ENCODE results near the gene ELOVL6. TPM values are rescaled to one million over a fixed set of nuclear protein-coding genes. Genes with fewer than 3 reads are reported as not detected.

The ELOVL6 gene
- total RNA-seq, 1 donor from 2014 or later, result 15.6 TPM

DNA sequence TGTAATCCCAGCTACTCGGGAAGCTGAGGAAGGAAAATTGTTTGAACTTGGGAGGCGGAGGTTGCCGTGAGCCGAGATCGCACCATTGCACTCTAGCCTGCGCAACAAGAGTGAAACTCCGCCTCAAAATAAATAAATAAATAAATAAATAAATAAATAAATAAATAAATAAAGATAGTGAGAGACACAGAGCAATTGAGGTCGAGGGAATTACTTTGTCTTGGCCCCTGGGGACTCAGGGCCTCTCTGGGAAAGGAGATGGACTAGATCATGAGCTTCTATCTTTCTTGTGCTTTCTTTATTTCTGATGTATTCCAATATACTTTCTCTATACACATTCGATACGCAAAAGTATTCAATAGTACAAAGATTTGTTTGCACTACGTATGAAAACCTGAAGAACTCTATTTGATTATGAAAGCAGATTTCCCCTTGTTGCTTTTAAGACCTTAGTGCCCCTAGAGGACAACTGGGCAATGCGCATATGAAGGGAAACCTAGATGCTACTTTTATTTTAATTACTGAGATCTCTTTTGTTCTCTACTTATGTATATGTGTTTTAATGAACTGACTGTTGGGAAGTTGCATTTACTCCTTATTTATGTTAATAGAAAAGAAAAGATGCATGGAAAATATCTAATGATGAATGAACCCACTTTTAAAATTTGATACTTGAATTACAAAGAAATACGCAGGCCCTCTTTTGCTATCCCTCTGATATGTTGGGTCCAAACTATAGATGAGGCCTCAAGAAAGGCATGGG lies 12.8 kb upstream of the ELOVL6 start:
- intact Hi-C loops (cut with micrococcal nuclease), result loop anchor here (1.0 to 2.0 kb wide), 2 partner anchors 161 to 206 kb away; no protein-coding TSS in a partner anchor

DNA sequence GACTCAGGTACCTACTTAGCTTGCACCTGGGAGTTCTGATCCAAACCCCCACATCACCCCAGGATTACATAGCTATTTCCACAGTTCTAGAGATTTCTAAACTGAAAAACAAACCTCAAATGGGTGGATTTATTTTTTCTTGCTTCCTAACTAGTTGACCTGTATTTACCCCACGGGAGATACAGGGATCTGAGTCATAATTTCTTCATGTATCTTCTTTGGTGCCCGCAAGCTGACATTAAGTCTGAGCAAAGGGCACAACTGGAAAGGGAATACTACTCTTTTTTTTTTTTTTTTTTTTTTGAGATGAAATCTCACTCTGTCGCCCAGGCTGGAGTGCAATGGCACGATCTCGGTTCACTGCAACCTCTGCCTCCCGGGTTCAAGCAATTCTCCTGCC lies 10.0 kb upstream of the ELOVL6 start:
- no peaks in the 10 kb centered on the region for H3K27me3 Mint-ChIP-seq
- H3K9me3 Mint-ChIP-seq, result no peaks in the 10 kb centered on the region
- DNase-seq, result no peak
- intact Hi-C loops (cut with micrococcal nuclease), result no loop called here
- H3K36me3 Mint-ChIP-seq (ENCODE audit: low read depth), result no peaks in the 10 kb centered on the region
- no peak overlapping the region for H3K4me3 Mint-ChIP-seq
- H3K4me1 Mint-ChIP-seq, result peaks cover 6% of the 10 kb centered on the region
- no peak overlapping the region for H3K27ac Mint-ChIP-seq

More for the DNA sequence above, 12.8 kb upstream of the ELOVL6 start:
- no peak overlapping the region for H3K4me3 Mint-ChIP-seq
- no peak overlapping the region for H3K27ac Mint-ChIP-seq
- H3K27me3 Mint-ChIP-seq, result peaks cover 7% of the 10 kb centered on the region
- H3K9me3 Mint-ChIP-seq, result no peaks in the 10 kb centered on the region
- peaks cover 5% of the 10 kb centered on the region for H3K4me1 Mint-ChIP-seq
- no peaks in the 10 kb centered on the region for H3K36me3 Mint-ChIP-seq (ENCODE audit: low read depth)
- DNase-seq, result peak; percentile 74

DNA sequence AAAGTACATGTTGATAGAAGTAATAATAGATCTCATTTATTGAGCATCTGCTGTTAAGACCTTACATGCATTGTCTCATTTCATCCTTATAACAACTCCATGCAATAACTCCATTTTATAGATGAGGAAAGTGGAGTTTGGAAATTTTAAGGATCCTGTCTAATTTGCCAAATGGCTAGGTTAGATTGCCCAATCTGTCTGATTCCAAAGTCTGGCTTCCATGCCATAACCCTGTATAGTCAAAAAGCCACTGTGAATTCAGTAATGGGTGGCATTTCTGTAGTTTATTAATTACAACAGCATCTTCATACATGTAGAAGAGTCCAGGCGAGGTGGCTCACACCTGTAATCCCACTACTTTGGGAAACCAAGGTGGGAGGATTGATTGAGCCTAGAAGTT lies 8.8 kb upstream of the ELOVL6 start:
- H3K4me1 Mint-ChIP-seq, result peaks cover 7% of the 10 kb centered on the region
- no peak overlapping the region for H3K4me3 Mint-ChIP-seq
- no peaks in the 10 kb centered on the region for H3K9me3 Mint-ChIP-seq
- no peak overlapping the region for H3K27ac Mint-ChIP-seq
- DNase-seq, result no peak
- no peaks in the 10 kb centered on the region for H3K36me3 Mint-ChIP-seq (ENCODE audit: low read depth)
- intact Hi-C loops (cut with micrococcal nuclease), result no loop called here
- H3K27me3 Mint-ChIP-seq, result no peaks in the 10 kb centered on the region

DNA sequence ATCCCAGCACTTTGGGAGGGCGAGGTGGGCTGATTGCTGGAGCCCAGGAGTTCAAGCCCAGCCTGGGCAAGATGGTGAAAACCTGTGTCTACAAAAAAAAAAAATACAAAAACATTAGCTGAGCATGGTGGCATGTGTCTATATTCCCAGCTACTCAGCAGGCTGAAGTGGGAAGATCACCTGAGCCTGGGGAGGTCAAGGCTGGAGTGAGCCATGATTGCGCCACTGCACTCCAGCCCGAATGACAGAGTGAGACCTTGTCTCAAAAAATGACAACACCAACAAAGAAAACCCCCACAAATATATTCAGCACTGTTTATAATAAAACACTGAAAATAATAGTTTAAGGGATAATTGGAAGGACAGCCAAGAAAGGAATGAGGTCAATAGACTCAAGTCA lies 3.6 kb upstream of the ELOVL6 start:
- Mint-ChIP-seq H3K4me1 (peaks cover 13% of the 10 kb centered on the region), H3K4me3 (no peak overlapping the region), H3K9me3 (no peaks in the 10 kb centered on the region), H3K27ac (no peak overlapping the region), H3K36me3 (ENCODE audit: low read depth) (peaks cover 4% of the 10 kb centered on the region), H3K27me3 (no peaks in the 10 kb centered on the region)
- no peak for DNase-seq
- intact Hi-C loops (cut with micrococcal nuclease), result no loop called here

DNA sequence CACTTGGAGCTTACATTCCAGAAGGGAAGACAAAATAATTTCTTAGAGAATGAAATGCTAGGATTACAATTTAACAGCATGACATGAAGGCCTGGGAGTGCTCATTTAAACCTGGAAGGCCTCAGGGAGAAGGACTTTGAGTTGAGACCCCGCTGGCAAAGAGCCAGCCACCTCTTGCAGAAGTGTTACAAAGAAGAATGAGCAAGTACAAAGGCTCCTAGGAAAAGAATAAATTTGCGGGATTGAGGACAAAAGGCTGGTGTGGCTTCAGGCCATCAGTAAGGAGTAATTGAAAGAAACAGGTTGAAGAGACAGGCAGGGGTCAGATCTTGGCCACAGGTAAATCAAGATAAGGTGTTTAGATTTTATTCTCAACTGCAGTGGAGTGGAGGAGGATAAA lies 3.1 kb upstream of the ELOVL6 start:
- Mint-ChIP-seq H3K27me3 (no peaks in the 10 kb centered on the region), H3K9me3 (no peaks in the 10 kb centered on the region), H3K36me3 (ENCODE audit: low read depth) (peaks cover 4% of the 10 kb centered on the region), H3K4me3 (no peak overlapping the region), H3K4me1 (peaks cover 13% of the 10 kb centered on the region), H3K27ac (no peak overlapping the region)
- intact Hi-C loops (cut with micrococcal nuclease), result no loop called here
- DNase-seq, result no peak

DNA sequence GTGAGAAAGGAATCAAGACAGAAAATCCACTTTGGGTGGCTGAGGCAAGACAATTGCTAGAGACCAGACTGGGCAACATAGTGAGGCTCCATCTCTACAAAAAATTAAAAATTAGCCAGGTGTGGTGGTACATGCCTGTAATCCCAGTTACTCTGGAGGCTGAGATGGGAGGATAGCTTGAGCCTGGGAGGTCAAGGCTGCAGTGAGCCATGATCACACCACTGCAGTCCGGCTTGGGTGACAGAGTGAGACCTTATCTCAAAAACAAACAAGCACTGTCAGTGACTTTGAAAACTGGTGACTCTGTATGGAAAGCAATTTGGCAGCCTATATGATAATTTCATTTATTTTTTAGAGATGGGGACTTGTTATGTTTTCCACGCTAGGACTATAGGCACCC lies 2.3 kb upstream of the ELOVL6 start:
- H3K27ac Mint-ChIP-seq, result no peak overlapping the region
- H3K27me3 Mint-ChIP-seq, result no peaks in the 10 kb centered on the region
- peaks cover 16% of the 10 kb centered on the region for H3K4me1 Mint-ChIP-seq
- intact Hi-C loops (cut with micrococcal nuclease), result no loop called here
- H3K36me3 Mint-ChIP-seq (ENCODE audit: low read depth), result peaks cover 8% of the 10 kb centered on the region
- H3K4me3 Mint-ChIP-seq, result no peak overlapping the region
- no peaks in the 10 kb centered on the region for H3K9me3 Mint-ChIP-seq
- no peak for DNase-seq

DNA sequence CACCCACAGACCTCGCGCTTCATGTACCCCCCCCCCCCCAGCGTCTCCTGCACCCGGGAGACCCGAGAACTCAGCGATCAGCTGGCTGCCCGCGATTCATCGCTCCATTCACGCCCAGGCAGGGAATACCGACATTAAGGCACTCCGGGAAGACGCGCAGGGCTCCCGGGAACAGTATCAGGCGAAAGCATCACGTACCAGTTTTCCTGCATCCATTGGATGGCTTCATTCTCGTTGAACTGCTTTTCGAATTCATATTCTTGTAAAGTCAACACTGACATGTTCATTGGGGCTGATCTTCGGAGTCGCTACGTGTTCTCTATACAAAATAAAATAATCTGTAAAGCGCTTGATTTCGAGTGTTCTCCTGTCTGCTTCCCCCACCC lies 373 bp downstream of the ELOVL6 start:
- no peaks in the 10 kb centered on the region for H3K27me3 Mint-ChIP-seq
- no peak for DNase-seq
- H3K9me3 Mint-ChIP-seq, result no peaks in the 10 kb centered on the region

DNA sequence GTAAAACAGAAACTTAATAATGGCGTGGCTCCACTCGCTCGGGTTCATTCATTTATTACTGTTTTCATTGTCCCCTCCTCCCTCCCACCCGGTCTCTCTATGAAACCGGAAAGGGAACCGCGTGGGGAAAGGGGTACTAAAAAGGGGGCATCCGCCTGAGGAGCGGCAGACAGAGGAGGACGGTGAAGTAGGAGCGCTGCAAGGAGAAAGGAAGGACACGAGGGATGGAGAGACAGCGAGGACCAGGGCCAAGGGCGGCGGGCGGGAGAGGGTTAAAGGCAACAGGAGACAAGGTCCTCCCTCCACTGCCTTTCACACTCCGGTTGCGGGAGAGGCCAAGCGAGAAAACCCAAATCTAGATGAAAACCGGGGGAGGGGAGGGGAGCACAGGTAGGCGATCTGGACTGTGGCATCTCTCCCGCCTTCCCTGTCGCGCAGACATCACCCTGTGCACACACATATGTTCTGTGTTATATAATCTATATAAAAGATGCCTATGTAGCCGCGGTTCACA lies 829 bp downstream of the ELOVL6 start:
- intact Hi-C loops (cut with micrococcal nuclease), result loop anchor here (1.0 to 10.0 kb wide), 11 partner anchors 32 to 765 kb away; partner anchors contain the start of genes CASP6, GAR1, MCUB and SEC24B
- peak overlapping the region; percentile 97 for H3K4me3 Mint-ChIP-seq
- H3K27ac Mint-ChIP-seq, result peak overlapping the region; percentile 96
- peak; percentile 84 for DNase-seq
- H3K36me3 Mint-ChIP-seq (ENCODE audit: low read depth), result peaks cover 14% of the 10 kb centered on the region
- no peaks in the 10 kb centered on the region for H3K27me3 Mint-ChIP-seq
- peaks cover 31% of the 10 kb centered on the region for H3K4me1 Mint-ChIP-seq
- no peaks in the 10 kb centered on the region for H3K9me3 Mint-ChIP-seq

More for the DNA sequence above, 373 bp downstream of the ELOVL6 start:
- H3K4me1 Mint-ChIP-seq, result peaks cover 28% of the 10 kb centered on the region
- H3K4me3 Mint-ChIP-seq, result peak overlapping the region; percentile 97
- intact Hi-C loops (cut with micrococcal nuclease), result loop anchor here (1.0 to 10.0 kb wide), 7 partner anchors 71 to 766 kb away; partner anchors contain the start of genes CASP6, MCUB and SEC24B
- H3K36me3 Mint-ChIP-seq (ENCODE audit: low read depth), result peaks cover 11% of the 10 kb centered on the region
- peak overlapping the region; percentile 96 for H3K27ac Mint-ChIP-seq

DNA sequence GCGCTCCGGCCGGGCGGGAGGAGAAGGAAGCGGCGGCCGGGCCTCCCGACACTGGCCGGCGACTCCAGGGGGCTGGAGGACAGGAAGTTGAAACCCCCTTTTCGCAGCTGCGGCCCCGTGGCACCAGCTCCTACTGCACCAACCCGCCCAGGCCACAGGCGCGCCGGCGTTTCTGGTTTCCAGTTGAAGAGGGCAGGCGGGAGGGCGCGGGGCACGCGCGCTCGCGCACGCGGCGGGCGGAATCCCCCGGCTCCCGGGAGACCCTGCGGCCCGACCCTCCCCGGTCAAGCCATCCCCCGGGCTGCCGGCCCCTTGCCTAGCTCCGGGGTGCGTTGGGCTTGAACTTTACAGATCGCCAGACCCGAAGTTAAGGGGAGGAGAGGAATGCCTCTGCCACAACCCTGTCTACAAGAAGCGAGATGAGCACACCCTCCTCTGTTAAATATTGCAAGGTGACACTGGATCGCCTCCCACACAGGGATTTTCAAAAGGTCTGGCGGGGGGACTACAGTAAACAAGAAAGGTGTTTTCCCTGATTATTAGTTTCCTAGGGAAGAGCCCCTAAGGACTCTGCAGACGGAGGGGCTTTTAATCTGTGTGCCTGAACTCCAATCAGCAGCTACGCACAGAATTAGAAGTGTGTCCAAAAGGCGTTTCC lies 1.4 kb downstream of the ELOVL6 start:
- Mint-ChIP-seq H3K27me3 (no peaks in the 10 kb centered on the region), H3K27ac (peak overlapping the region; percentile 96), H3K36me3 (ENCODE audit: low read depth) (peaks cover 17% of the 10 kb centered on the region), H3K4me1 (peaks cover 34% of the 10 kb centered on the region), H3K4me3 (peak overlapping the region; percentile 97), H3K9me3 (no peaks in the 10 kb centered on the region)
- DNase-seq, result no peak
- intact Hi-C loops (cut with micrococcal nuclease), result loop anchor here (1.0 to 10.0 kb wide), 10 partner anchors 32 to 765 kb away; partner anchors contain the start of genes CASP6, GAR1, MCUB and SEC24B

DNA sequence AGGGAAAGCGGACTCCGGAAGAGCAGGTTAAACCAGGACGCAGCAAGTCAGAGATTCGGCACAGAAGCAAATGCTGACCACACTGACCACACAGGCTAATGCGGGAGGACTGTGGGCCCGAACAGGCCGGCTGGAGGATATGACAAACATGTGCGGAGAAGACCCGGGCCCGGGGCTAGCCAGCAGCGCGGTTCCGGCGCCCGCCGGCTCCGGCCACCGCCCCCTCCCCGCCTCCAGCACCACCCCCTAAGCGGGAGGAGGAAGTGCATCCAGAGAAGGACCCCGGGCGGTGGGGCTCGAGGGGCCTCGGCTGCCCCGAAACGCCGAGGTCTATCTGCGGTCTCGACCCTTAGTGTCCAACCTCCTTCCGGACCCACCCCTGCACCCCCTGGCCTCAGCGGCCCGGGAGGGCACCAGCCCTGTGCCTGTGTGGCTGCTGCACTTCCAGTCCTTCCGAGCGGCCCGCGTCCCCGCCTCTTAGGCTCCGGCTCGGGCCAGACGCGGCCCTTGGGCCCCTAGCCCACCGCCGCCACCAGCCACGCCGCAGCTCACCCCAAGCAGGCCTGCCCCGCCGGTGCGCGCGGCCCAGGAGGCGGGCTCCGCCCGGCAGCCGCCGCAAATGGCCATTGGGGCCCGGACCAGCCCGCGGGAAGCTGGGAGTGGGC lies 2.1 kb downstream of the ELOVL6 start:
- Mint-ChIP-seq H3K9me3 (no peaks in the 10 kb centered on the region), H3K36me3 (ENCODE audit: low read depth) (peaks cover 21% of the 10 kb centered on the region), H3K4me3 (peak overlapping the region; percentile 97), H3K27ac (peak overlapping the region; percentile 99), H3K4me1 (peaks cover 34% of the 10 kb centered on the region), H3K27me3 (no peaks in the 10 kb centered on the region)
- intact Hi-C loops (cut with micrococcal nuclease), result loop anchor here (2.0 to 10.0 kb wide), 7 partner anchors 69 to 764 kb away; partner anchors contain the start of genes CASP6, GAR1, MCUB and SEC24B
- DNase-seq, result peak; percentile 88

DNA sequence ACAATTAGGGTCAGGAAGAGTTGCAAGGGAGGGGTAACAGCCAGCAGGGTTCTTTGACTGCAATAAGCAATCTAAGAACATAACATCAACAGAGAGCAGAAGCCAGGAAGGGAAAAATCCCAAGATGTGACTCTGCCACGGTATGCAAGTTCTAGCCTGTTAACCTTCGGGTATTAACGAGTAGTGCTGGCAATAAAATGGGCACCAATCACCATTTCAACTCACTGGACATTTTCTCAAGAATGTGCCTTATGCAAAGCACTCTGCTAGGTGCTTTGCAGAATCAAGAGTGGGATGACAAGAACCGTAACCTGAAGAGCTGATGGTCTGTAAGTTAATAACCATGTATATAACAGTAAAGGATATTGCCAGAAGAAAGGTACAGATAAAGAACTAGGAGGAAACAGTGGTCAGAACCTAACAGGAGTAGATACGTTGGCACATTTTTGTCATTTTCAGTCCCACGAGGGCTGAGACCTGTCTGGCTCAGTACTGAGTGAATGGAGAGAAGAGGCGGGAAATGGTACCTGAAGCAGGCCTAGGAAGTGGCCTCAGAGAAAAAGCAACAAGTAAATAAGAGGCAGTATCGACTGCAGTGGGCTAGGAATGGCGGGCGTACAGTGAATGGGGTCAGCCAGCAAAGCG lies 2.7 kb downstream of the ELOVL6 start:
- peak overlapping the region; percentile 97 for H3K4me3 Mint-ChIP-seq
- intact Hi-C loops (cut with micrococcal nuclease), result loop anchor here (2.0 to 10.0 kb wide), 7 partner anchors 68 to 763 kb away; partner anchors contain the start of genes CASP6, GAR1, MCUB and SEC24B
- H3K36me3 Mint-ChIP-seq (ENCODE audit: low read depth), result peaks cover 24% of the 10 kb centered on the region
- no peaks in the 10 kb centered on the region for H3K9me3 Mint-ChIP-seq
- DNase-seq, result peak; percentile 63
- no peaks in the 10 kb centered on the region for H3K27me3 Mint-ChIP-seq
- peak overlapping the region; percentile 99 for H3K27ac Mint-ChIP-seq
- H3K4me1 Mint-ChIP-seq, result peaks cover 35% of the 10 kb centered on the region

DNA sequence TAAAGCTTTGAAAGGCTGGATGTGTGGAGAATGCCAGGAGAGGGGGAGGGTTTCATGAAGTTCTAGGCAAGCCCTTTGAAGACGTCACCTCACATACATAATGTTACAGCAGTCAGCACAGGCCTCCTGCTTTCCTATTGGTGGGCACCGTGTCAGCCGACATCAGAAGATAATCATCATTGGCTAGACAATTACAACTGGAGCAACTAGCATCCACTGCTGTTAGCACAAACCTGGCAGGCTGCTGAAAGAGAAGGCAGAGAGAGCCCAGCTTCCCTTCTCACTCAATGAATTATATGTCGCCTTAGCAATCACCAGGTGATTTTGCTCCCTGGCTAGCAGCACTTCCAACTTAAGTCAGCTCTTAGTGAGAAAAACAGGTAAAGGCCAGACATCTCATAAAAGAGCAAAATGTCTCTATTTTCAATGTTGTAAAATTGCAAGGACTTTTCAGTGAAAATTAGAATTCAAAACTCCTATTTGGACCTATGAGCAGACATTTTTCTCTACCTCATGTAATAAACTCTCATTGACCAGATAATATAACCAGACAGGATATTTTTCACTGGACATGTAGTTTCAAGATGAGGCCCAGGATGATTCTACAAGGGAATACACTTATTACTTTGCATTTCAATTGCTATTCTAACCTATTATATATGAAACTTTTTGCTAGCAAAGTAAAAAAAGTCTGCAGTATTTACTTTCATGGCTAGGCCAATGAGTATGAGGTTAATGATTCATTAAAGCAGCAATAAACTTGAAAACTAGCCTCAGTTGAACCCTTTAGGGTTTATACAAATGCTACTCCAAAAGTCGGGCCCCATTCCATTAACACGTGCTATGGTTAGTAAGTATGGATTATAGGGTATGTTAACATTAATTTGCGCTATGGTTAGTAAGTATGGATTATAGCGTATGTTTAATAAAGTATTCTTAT lies 4.3 kb downstream of the ELOVL6 start:
- peak overlapping the region; percentile 62 for H3K4me3 Mint-ChIP-seq
- intact Hi-C loops (cut with micrococcal nuclease), result loop anchor here (10.0 kb wide), 2 partner anchors 489 to 629 kb away; partner anchors contain the start of genes CASP6 and MCUB
- H3K36me3 Mint-ChIP-seq (ENCODE audit: low read depth), result peaks cover 26% of the 10 kb centered on the region

More for the DNA sequence above, 4.3 kb downstream of the ELOVL6 start:
- Mint-ChIP-seq H3K4me1 (peaks cover 34% of the 10 kb centered on the region), H3K27me3 (no peaks in the 10 kb centered on the region), H3K27ac (peak overlapping the region; percentile 87), H3K9me3 (no peaks in the 10 kb centered on the region)
- peak; percentile 94 for DNase-seq
